GM12891 (cell line): ENCODE measurements around the gene ZMYM1.

Experiments
- POLR2AphosphoS5 ChIP-seq: IDR thresholded peaks from 2 replicates; pipeline ENCODE4 v1.6.1; 2011; ENCODE audit warnings: low read depth, low read length, control low read depth
- TAF1 ChIP-seq: IDR thresholded peaks from 2 replicates; pipeline ENCODE4 v1.6.1; 2011; ENCODE audit warnings: low read depth, low read length, control low read depth

GRCh38 chr1:35164893-35165292, 85.7 kb downstream of the ZMYM1 start:
- TF ChIP-seq POLR2AphosphoS5 (no peak), TAF1 (no peak)
